Measurements from ENCODE around the gene ZNF577. TPM values are rescaled to one million over a fixed set of nuclear protein-coding genes. Genes with fewer than 3 reads are reported as not detected.

ZNF577 gene
- total and polyA plus RNA-seq, 2 of the 4 experiments (the other 2 are of a cell fraction): 2.9 to 5.8 TPM

GRCh38 chr19:51821456-51821855 lies 66.3 kb downstream of the ZNF577 start:
- Histone ChIP-seq H4K5ac (ENCODE audit: low read depth, low read length) (no peak overlapping the region), H3K56ac (ENCODE audit: extremely low read depth, insufficient read depth, low read length) (no peak overlapping the region), H3K9me3 (ENCODE audit: control insufficient read depth, insufficient read depth, low read length) (peaks cover 10% of the 10 kb centered on the region; the same call in 1 of the 2 replicates), H2AFZ (replicated peaks; ENCODE audit: low read length, poor library complexity) (no peak overlapping the region), H2BK20ac (ENCODE audit: low read depth, low read length) (no peak overlapping the region), H3K27me3 (ENCODE audit: control insufficient read depth, insufficient read depth, low read length) (no peaks in the 10 kb centered on the region), H2AK5ac (ENCODE audit: low read depth, low read length) (no peak overlapping the region), H3K9ac (ENCODE audit: low read depth, low read length) (no peak overlapping the region), H3K4me1 (ENCODE audit: control insufficient read depth, insufficient read depth, low read length) (no peaks in the 10 kb centered on the region), H3K18ac (ENCODE audit: low read depth, low read length) (no peak overlapping the region), H4K20me1 (ENCODE audit: insufficient read depth, low read length) (no peaks in the 10 kb centered on the region), H3K27ac (ENCODE audit: insufficient read depth, low read length) (no peak overlapping the region), H3K4ac (ENCODE audit: low read depth, low read length) (no peak overlapping the region), H3K4me2 (ENCODE audit: low read depth, low read length) (no peak overlapping the region), H3K14ac (replicated peaks; ENCODE audit: low read depth, low read length) (no peak overlapping the region), H2BK15ac (ENCODE audit: low read depth, low read length) (no peak overlapping the region), H2AK9ac (replicated peaks; ENCODE audit: low read depth, low read length, poor library complexity) (no peak overlapping the region), H4K8ac (ENCODE audit: low read depth in 2 of 2, low read length in 2 of 2) (no peak overlapping the region), H3K4me3 (ENCODE audit: insufficient read depth, low read depth, low read length) (no peak overlapping the region), H3K23ac (ENCODE audit: low read depth, low read length) (no peak overlapping the region), H2BK5ac (ENCODE audit: low read depth, low read length, poor library complexity, severe bottlenecking) (no peak overlapping the region), H4K91ac (ENCODE audit: insufficient read depth, low read depth, low read length) (no peak overlapping the region), H3K9me1 (ENCODE audit: insufficient read depth, low read length) (no peaks in the 10 kb centered on the region), H2BK120ac (ENCODE audit: low read depth, low read length) (no peak overlapping the region), H3K36me3 (ENCODE audit: control insufficient read depth, insufficient read depth, low read length) (no peaks in the 10 kb centered on the region), H3K79me1 (ENCODE audit: low read depth in 1 of 2, low read length in 2 of 2) (no peaks in the 10 kb centered on the region)
- in situ Hi-C loops (cut with MboI; ENCODE audit: low sequenced_read_pairs) (no loop called here), dilution Hi-C loops (cut with HindIII; ENCODE audit: low sequenced_read_pairs, unreplicated experiment) (no loop called here), intact Hi-C loops (cut with micrococcal nuclease) (no loop called here)
- CTCF ChIA-PET: no interaction called here
- TF ChIP-seq CEBPB (IDR thresholded peaks at IDR 0.05; ENCODE audit: low read depth, low read length) (no peak), USF2 (IDR thresholded peaks at IDR 0.05; ENCODE audit: low read depth, low read length) (no peak), RAD21 (IDR thresholded peaks at IDR 0.05; ENCODE audit: low read length) (no peak), MAZ (IDR thresholded peaks at IDR 0.05; ENCODE audit: borderline replicate concordance, low read depth, low read length) (no peak), SMC3 (IDR thresholded peaks at IDR 0.05; ENCODE audit: low read depth, low read length) (no peak), NFE2L2 (IDR thresholded peaks at IDR 0.05; ENCODE audit: low read depth, low read length) (no peak), CTCF (conservative IDR thresholded peaks at IDR 0.05; ENCODE audit: low read depth, low read length) (no peak), CHD1 (IDR thresholded peaks at IDR 0.05; ENCODE audit: low read depth, low read length) (no peak), ELK1 (IDR thresholded peaks at IDR 0.05; ENCODE audit: borderline replicate concordance, low read depth, low read length) (no peak), RFX5 (IDR thresholded peaks at IDR 0.05; ENCODE audit: low read depth, low read length) (no peak)
- POLR2A ChIA-PET (ENCODE audit: unreplicated experiment): no interaction called here
- DNase-seq (no peak), ATAC-seq (ENCODE audit: low read depth) (no peak)
- BruUV-seq (replicated peaks): no TSS peak
- no CpG with 5 or more reads among the region's 3 CpGs for WGBS, 2 experiments (ENCODE audit: extremely low coverage in 2 of 2, insufficient read length in 1 of 2)

All from IMR-90 (cell line).